NCI-H1092 (cell line): ENCODE measurements around the gene ATP13A3.
"Not testable (repeated sequence)": the region's sequence is repeated elsewhere in the genome, so short reads cannot be mapped to it uniquely, and the experiment has no call there.

Experiments
- DNase-seq: peaks from one replicate; lab custom pipeline; 2025; lab: John Stamatoyannopoulos, UW

Gene ATP13A3

GRCh38 chr3:194486540-194487288, at the start of gene ATP13A3:
Gene ATP13A3, minus strand, starts transcription at chr3:194487002. Its CDS starts 24,812 bp downstream, at chr3:194462190.
- DNase-seq, result peak; percentile 90

GRCh38 chr3:194535199-194535598, 48.4 kb upstream of the ATP13A3 start:
- DNase-seq, result not testable (repeated sequence)

DNA sequence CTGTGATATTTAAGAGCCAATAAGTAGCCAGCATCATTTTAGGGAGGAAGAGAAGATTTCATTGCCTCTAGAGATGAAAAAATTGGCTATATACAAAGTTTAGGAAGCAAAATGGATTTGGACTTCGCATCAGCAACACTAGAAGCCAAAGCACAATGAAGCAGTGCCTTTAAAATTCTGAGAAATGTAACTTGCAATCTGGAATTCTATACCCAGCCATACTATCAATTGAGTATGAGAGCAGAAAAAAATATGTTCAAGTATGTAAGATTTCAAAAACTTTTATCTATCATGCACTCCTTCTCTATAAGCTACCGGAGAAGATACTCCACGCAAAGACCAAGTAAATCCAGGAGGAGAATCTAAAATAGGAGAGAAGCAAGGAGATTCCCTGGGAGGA, 47.4 kb upstream of the ATP13A3 start:
- DNase-seq, result no peak

- no peak for DNase-seq
These were observed 45.8 kb upstream of the ATP13A3 start for GRCh38 chr3:194532591-194532990.

DNA sequence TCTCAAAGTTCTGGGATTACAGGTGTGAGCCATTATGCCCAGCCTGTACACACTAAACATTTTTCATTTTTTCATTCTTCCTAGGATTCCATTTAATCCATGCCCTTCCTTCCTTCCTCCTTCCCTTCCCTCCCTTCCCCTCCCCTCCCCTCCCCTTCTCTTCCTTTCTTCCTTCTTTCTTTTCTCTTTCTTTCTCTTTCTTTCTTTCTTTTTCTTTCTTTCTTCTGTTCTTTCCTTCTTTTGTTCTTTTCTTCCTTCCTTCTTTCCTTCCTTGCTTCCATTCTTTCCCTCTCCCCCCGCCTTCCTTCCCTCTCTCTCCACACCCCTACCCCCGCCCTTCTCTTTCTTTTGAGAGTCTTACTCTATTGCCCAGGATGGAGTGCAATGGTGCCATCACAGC, 40.9 kb upstream of the ATP13A3 start:
- no peak for DNase-seq

- DNase-seq, result no peak
These were observed 39.4 kb upstream of the ATP13A3 start for GRCh38 chr3:194526164-194526563.

DNA sequence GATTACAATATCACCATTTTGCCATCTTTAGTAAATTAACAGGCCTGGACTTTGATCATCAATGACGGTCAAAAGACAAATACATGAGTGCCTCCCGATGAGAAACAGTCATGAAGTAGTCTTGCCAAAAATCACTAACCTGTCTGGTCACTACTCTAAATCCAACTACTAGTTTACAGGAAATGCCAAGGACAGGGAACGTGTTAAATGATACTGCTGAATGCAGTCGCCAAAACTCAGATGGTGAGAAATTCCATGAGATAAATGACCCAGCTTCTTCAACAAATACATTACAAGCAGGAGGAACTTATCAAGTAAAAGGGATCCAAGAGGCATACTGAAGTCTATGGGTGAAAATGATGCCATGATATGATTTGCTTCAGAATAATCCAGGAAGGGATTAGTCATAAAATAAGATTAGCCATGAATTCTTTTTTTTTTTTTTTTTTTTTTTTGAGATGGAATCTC, 35.8 kb upstream of the ATP13A3 start:
- no peak for DNase-seq

DNA sequence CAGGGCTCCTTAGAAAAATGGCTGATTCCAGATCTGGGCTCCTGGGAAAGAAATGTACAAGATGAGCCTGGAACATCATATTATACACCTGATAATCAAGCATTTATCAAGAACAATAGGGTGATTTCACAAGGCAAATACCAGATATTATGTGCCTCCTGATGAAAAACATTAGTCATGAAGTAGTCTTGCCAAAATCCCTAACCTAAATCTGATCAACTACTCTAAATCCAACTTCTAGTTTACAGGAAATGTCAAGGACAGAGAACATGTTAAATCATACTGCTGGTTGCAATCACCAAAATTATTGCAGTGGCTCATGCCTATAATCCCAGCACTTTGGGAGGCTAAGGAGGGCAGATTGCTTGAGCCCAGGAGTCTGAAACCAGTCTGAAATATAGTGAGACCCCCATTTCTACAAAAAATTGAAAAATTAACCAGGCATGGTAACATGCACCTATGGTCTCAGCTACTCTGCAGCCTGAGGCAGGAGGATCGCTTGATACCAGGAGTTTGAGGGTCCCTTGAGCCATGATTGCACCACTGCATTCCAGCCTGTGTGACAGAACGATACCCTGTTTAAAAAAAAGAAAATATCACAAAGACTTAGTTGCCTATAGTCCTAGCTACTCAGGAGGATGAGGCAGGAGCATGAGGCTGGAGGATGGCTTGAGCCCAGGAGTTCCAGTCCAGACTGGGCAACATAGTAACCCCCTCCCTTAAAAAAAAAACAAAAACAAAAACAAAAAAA, 34.9 kb upstream of the ATP13A3 start:
- no peak for DNase-seq

- DNase-seq, result not testable (repeated sequence)
These were observed 33.9 kb upstream of the ATP13A3 start for GRCh38 chr3:194520682-194521162.

- DNase-seq, result not testable (repeated sequence)
These were observed 33.4 kb upstream of the ATP13A3 start for GRCh38 chr3:194520201-194520600.

DNA sequence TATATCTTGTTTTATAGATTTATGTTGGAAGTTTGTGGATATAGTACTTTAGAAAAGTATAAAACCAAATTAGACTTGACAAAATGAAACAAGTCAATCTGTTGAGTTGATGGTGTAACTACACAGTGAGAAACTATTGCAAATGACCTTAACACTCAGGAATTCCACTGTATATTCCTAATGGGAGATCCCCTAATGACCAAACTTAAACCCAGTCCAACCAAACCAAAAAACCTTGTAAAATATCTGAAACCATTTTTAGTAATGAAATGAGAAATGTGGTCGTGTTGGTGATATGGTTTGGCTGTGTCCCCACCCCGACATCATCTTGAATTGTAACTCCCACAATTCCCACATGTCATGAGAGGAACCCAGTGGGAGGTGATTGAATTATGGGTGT, 31.9 kb upstream of the ATP13A3 start:
- DNase-seq, result no peak

GRCh38 chr3:194517333-194517732, 30.5 kb upstream of the ATP13A3 start:
- DNase-seq, result no peak

- DNase-seq, result no peak
These were observed 27.8 kb upstream of the ATP13A3 start for GRCh38 chr3:194514626-194515025.

DNA sequence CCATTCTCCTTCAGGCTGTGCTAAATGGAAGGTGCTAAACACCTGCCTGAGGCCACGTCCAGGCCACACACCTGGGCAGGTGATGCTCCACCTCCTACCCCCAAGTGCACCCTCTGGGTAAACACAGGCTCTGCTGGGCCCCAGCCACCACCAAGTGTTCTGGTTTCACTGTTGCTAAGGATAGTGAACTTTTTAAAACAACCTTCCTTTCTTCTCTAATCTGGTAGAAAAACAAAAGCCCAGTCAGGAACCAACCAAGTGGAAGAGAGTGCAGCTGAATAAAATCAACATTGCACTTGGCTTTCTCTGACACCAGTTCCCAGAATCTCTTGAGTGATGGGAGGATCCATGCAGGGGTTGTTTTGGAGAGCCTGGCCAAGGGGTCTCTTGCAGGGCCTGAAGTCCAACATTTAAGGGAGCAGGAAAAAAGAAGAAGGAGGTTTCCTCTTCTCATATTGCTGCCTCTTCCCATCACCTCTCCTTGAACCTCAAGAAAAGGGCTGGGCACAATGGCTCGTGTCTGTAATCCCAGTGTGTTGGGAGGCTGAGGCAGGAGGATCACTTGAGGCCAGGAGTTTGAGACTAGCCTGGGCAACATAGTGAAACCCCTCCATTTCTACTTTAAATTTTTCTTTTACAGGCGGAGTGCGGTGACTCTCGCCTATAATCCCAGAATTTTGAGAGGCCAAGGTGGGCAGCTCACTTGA, 26.2 kb upstream of the ATP13A3 start:
- DNase-seq, result no peak

- DNase-seq, result no peak
These were observed 22.0 kb upstream of the ATP13A3 start for GRCh38 chr3:194508491-194509453.

DNA sequence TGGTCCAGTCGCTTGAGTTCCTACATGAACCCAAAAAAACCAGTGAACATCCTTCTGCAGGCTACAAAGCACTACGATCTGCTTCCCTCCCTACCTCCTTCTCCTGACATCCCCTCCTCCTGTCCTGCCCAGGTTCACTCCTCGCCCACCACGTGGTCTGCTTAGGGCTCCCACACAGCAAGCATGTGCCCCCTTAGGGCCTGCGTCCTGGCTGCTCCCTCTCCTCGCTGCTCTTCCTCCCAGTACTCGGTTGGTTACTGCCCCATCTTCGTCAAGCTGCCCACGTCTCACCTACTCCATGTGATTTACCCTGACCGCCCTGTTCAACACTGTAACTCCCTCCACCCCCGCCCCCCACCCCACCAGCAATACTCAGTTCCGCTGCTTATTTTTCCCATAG, 20.8 kb upstream of the ATP13A3 start:
- no peak for DNase-seq

- no peak for DNase-seq
These were observed 19.1 kb upstream of the ATP13A3 start for GRCh38 chr3:194505791-194506415.

GRCh38 chr3:194504861-194505260, 18.1 kb upstream of the ATP13A3 start:
- DNase-seq, result no peak

GRCh38 chr3:194504146-194504545, 17.3 kb upstream of the ATP13A3 start:
- DNase-seq, result no peak

DNA sequence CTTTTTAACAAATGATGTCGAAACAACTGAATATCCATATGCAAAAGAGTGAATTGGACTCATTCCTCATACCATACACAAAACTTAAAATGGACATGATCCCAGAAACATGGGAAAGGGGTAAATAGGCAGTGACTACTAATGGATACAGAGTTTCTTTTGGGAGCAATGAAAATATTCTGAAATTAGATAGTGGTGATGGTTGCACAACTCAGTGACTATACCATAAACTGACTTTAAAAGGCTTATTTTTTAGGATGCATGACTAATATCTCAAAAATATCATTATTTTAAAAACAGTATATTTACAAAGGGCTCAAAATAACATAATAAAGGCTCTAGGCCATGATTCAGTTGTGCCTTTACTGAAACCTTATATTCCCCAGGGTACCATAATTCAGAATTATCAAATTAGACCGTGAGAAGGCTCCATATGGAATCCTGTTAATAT, 16.3 kb upstream of the ATP13A3 start:
- DNase-seq, result no peak

DNA sequence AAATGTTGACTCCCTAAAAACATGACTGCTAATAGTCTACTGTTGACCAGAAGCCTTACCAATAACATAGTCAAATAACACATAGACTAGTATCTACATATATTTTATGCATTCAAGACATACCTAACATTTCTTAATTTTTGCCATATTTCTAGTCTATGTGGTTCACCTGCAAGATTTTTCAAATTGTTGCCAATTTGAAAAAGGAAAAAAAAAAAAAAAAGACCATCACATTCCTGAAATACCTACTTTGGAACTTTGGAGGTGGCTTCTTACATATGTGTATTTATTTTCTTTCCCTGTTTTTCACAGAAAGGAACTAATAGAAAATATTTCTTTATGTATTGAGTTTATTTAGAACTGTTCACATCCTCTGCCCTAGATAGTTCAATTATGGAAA, 13.4 kb upstream of the ATP13A3 start:
- DNase-seq, result no peak
